Measurements from ENCODE around the gene DSCAML1.

DSCAML1 gene

DNA sequence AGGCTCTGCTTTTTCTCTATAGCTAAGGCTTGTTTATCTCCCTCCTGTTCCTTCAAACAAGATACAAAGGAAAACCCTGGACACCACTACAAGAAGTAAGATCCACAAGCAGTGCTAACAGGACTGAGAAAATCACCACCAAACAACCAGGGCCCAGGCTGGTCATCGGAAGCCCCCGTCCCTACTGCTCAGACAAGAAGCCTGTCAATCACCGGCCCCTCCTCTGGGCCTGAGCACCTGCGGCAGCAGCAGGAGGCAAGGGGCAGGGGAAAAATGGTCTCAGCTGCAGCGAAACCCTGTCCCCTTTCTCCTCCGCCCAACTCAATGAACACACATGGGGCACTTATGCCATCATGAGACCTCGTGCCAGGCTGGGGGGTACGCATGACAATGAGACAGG lies 314.1 kb downstream of the DSCAML1 start:
- no peak for DNase-seq

DNA sequence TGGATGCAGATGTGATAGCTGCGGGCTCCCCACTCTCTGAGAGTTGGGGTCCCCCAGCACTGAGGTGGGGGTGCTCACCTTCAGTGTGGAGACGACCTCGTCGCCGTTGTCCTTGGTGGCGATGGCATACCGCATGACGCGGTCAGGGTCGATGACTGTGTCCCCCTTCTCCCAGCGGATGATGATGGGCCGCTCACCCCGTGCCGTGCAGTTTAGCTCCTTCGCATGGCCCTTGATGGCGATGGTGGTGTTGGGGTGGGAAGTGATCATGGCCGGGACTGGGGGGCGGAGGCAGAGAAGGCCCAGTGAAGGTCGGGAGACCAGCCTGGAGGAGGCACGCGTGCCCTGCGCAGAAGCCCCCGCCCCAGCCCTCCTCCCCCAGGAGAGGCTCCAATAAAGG lies 315.1 kb downstream of the DSCAML1 start:
- DNase-seq = no peak

DNA sequence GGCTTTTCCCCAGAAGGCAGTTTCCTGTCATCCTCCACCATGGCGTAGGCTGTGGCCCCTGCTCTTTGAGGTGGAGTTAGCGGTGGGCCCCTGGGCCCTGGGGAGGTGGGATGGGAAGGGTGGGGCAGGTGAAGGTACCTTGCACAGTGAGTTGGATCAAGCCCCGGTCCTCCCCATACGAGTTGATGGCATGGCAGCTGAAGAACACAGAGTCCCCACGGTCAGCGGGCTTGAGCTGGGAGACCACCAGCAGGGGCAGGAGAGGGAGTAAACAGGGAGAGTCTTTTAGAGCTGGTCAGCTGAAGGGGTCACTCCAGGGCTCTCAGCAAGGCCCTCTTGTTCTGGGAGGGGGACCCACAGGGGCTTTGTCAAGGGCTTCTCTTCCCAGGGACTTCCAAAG lies 316.0 kb downstream of the DSCAML1 start:
- DNase-seq = no peak

DNA sequence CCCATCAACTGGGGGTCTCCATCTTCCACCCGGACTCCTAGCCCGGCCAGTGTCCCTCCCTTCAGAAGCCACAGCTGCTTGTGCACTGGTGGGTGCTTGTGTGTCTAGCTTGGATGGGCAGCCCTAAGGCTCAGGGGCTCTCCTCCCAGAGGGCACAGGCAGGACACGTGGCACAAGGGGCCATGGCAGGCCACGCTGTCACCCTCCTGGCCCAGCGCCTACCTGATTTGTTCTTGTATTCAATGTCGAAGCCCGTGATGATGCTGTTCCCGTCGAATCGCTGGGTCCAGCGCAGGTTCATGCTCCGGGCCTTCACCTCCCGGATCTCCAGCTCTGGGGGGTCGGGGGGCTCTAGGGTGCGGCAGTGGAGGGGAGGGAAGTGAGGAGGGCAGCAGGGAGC lies 316.8 kb downstream of the DSCAML1 start:
- no peak for DNase-seq

DNA sequence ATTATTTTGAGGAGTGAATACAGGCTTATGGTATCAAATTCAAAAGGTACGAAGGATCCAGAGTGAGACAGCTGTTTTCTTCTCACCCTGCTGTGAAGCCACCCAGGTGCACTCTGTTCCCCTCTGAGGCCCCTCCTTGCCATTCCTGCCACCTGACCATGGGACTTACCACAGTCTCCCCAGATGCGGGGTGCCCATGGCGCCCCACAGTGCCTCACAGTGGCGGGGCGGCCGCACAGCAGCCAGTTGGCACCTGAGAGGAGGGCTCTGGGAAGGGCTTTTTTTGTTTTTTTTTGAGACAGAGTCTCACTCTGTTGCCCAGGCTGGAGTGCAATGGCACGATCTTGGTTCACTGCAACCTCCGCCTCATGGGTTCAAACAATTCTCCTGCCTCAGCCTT lies 317.6 kb downstream of the DSCAML1 start:
- peak; percentile 50 for DNase-seq

- DNase-seq = no peak
These were observed 318.1 kb downstream of the DSCAML1 start for GRCh38 chr11:117478926-117479325.

- DNase-seq = no peak
These were observed 318.7 kb downstream of the DSCAML1 start for GRCh38 chr11:117478126-117478860.

DNA sequence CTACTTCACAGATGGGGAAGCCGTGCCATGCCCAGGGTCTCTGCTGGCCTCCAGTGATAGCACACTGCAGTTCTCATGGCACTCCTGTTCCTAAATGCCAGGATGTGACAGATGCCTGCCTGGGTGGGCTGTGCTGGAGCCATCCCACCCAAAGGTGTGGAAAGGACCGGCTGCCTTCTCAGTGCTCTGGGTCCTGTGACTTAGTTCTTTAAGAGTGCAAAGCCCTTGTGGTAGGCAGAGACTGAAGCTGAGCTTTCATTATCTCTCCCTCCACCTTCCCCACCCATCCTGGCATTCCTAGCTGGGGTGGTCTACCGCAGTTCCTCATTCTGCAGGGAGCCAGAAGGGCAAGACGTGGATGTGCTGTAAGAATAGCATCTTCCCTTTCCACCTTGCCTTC lies 319.3 kb downstream of the DSCAML1 start:
- no peak for DNase-seq

DNA sequence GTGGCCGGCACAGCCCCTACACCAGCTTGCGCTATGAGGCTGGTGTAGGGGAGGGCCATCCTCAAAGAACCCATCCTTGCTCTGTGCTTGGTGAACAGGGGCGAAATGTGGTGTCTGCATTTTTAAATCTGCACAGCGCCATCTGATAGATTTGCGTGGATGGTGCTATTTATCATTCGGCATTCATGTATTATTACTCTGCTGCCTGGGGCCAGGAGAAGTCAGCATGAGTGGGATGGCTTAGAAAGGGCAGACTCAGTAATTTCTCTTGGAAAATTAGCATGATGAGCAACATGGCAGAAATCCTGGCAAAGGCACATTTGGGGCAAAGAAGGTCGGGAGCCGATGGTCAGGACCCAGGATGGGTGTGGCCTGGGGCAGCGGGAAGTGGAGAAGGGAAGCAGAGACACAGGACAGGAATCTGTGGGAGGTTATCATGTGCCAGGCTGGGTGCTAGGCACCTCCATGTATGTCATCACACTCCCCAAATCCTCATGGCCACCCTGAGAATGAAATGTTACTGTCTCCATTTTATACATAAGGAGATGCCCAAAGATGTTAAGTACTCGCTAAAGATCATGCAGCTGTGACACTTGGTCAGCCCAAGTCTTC lies 320.4 kb downstream of the DSCAML1 start:
- DNase-seq = no peak

- DNase-seq = no peak
These were observed 321.1 kb downstream of the DSCAML1 start for GRCh38 chr11:117475716-117476530.

DNA sequence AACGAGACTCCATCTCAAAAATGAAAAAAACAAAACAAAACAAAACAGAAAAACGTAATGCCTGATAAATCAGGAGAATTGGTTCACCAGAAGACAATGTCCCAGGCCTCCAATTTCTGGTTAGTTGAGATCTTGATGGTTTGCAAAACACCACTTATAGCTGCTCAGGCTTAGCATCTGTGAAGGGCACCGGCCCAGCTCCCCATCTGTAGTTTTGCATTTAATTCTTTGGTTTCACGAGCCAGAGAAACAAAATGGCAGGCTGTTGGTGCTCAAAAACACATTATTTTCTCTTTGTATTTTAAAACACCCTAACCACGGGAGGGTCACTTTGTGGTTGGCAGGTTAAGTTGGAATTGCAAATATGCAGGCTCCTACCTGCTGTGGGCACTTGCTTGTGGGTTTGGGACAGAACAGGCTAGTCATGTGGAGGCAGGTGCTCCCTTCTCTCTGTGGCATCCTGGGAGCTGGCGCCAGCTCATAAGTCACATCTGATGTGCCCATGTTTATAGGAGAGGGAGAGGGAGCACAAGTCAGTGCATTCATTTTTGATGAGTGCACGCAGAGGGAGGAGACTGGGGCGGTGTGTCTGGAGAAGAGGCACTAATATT lies 323.4 kb downstream of the DSCAML1 start:
- no peak for DNase-seq

DNA sequence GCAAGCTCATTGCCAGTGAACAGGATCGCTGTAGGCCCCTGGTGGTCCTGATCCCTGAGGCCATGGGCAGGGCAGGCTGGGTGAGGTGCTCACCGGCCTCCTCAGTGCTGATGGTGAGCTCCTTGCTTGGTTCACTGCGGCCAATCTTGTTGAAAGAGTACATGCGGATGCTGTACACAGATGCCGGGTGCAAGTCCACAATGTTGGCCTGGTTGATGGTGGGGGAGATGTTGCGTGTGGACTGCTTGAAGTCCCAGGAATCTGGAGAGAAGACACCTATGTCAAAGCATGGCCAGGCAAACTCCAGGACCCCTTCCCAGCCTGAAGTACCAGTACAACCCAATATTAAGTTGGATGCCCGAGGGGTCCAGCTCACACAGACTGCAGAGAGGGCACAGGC lies 325.2 kb downstream of the DSCAML1 start:
- no peak for DNase-seq

DNA sequence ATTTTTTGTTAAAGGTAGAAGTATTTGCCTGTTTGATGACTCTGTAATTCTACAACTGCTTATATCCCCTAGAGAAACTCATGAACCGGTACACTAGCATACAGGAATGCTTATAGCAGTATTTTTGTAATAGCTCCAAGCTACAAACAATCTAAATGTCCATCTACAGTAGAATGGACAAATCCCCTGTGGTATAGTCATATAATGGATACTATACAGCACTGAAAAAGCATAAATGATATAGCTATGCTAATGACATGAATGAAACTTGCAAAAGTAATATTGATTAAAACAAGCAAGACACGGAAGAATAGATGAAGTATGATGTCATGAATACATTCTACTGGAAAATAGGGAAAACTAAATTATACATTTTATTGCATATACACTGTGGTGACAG lies 326.4 kb downstream of the DSCAML1 start:
- DNase-seq = no peak

DNA sequence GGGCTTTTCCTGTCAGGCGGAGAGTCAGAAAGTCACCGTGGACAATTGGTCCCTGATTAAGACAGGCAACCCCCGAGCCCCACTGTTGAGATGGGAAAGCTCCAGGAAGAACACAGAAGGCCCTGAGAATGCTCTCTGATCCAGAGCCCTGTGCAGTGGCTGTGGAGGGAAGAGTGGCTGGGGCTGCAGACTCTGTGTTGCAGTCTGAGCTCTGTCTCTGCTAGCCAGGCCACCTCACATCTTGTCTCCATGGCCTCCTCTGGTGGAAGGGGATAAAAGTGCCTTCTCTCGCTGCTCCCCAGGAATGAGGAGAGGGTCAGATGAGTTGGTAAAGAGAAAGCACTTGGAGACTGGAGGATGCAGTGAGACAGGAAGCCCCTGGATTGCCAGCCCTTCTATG lies 328.1 kb downstream of the DSCAML1 start:
- DNase-seq = no peak

DNA sequence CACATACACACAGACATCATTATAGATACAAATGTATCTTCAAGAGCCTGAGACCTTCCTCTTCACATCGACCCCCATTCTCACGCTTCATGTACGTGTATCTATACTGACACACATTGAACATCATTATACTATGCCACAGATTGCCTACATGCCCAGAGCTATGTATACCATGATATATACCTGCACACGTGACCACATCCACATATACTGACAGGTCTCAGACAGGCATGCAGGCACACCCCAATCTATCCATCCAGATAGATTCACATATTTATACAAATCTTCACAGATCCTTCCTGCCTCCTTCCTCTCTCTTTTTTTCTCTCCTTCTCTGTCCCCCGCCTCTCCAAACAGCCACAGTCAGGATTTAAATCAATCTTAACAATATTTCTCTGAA lies 329.2 kb downstream of the DSCAML1 start:
- DNase-seq = no peak

- DNase-seq = no peak
These were observed 330.1 kb downstream of the DSCAML1 start for GRCh38 chr11:117466966-117467365.

GRCh38 chr11:117465236-117465997 lies 331.6 kb downstream of the DSCAML1 start:
- no peak for DNase-seq

GRCh38 chr11:117464778-117465177 lies 332.2 kb downstream of the DSCAML1 start:
- DNase-seq = no peak

- DNase-seq = no peak
These were observed 334.2 kb downstream of the DSCAML1 start for GRCh38 chr11:117462864-117463247.

GRCh38 chr11:117462183-117462863 lies 334.7 kb downstream of the DSCAML1 start:
- DNase-seq = no peak

GRCh38 chr11:117461396-117462182 lies 335.4 kb downstream of the DSCAML1 start:
- DNase-seq = no peak

GRCh38 chr11:117459979-117460300 lies 337.1 kb downstream of the DSCAML1 start:
- no peak for DNase-seq

All from activated CD4-positive, alpha-beta T cell treated with anti-CD3 and anti-CD28 coated beads for 48 hours (primary cell).